ENCODE results near the gene HCRTR1. TPM values are rescaled to one million over a fixed set of nuclear protein-coding genes. Genes with fewer than 3 reads are reported as not detected.

HCRTR1 gene
- total and polyA plus RNA-seq, 7 experiments from 2014 or later, result not detected

DNA sequence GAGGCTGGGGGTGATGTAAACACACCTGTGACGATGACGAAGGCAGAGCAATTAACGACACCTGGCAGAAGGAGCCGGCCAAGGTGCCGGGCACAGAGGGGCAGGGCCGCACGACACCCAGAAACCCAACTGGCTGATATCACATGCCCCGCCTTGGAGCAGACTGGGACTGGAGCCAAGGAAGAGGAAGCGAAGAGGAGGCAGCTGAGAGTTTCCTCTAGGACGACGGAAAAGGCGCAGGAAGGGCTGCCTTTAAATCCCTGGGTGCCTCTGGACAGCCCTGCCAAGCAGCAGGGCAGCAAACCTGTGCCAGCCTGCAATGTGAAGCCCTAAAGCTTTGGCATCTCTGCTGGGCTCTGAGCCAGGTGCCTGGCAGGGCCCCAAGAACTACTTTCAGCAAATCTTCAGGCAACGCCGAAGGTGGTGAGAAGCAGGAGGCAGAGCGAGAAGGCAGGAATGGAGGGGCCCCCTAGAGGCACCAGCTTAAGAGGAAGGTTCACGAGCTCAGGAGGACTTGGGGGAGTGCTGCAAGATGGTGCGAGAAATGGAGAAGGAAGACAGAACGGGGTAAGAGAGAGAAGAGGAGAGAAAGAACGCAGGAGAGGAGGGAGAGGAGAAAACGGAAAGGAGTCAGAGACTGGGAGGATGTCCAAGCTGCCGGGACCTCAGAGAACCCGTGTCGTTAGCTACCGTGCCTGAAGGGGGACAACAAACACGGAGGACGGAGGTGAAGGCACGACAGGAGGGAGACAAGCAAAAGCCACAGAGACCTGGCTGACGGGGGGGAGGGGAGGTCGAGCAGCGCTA, 52.5 kb downstream of the HCRTR1 start:
- H3K9me3 Mint-ChIP-seq, result no peaks in the 10 kb centered on the region
- CTCF ChIA-PET, result interaction anchor here (0.6 to 1.0 kb wide), 3 partner anchors 47 to 396 kb away, joined by 3 to 6 read pairs (median 3); no protein-coding TSS in a partner anchor
- POLR2A ChIA-PET, result interaction anchor here (0.6 kb wide), 1 partner anchor 475 kb away, joined by 4 read pairs; no protein-coding TSS in a partner anchor

DNA sequence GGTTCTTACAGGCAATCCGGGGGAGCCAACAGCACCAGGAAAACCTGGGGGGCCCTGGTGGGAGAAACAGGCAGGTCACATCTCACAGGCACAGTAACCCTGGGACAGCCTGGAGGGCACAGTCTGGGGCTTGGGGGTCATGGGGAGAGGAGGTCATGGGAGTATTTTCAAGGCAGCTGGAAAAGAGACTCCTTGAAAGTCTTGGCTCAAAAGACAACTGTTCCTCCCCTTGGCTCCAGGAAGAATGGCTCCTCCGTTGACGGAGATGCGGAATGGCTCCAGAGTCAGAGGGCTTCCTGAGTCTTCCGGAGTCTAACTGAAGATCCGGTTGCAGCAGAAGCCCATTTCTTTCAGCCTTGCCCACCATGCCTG, 53.1 kb downstream of the HCRTR1 start:
- ChIA-PET POLR2A (no interaction called here), CTCF (interaction anchor here (0.6 to 1.0 kb wide), 3 partner anchors 46 to 395 kb away, joined by 3 to 6 read pairs (median 3); no protein-coding TSS in a partner anchor)
- DNase-seq (no peak), ATAC-seq (no peak)
- H3K4me1 Mint-ChIP-seq, result peaks cover 6 to 17% (median 13%) of the 10 kb centered on the region in 7 donors
- Histone ChIP-seq H3K27ac (ENCODE audit: low read depth, low read length) (no peak overlapping the region), H3K4me3 (ENCODE audit: low read length) (peak overlapping the region; percentile 18), H3K27me3 (ENCODE audit: control insufficient read depth in 2 of 2, insufficient read depth in 2 of 2, low read length in 2 of 2) (peaks cover 0 to 4% of the 10 kb centered on the region in 2 donors), H3K36me3 (ENCODE audit: control insufficient read depth in 2 of 3, insufficient read depth in 3 of 3, low read length in 3 of 3) (no peaks in the 10 kb centered on the region), H3K9me3 (ENCODE audit: control insufficient read depth in 2 of 3, low read length in 3 of 3) (no peaks in the 10 kb centered on the region), H3K4me1 (ENCODE audit: control insufficient read depth in 2 of 2, insufficient read depth in 2 of 2, low read length in 2 of 2) (peaks cover 2 to 4% of the 10 kb centered on the region in 2 donors)
- no peaks in the 10 kb centered on the region for H3K36me3 Mint-ChIP-seq
- H3K9me3 Mint-ChIP-seq, result no peaks in the 10 kb centered on the region
- peak overlapping the region in 1 of 9 donors; percentile 32 for H3K27ac Mint-ChIP-seq
- peaks cover 7 to 28% (median 16%) of the 10 kb centered on the region in 5 donors for H3K27me3 Mint-ChIP-seq
- intact Hi-C loops (cut with micrococcal nuclease), result no loop called here
- peak overlapping the region in 7 of 10 donors; percentile 1 to 84 (median 77) for H3K4me3 Mint-ChIP-seq

More for the DNA sequence above, 52.5 kb downstream of the HCRTR1 start:
- peak overlapping the region; percentile 18 for H3K4me3 ChIP-seq (ENCODE audit: low read length)
- no peaks in the 10 kb centered on the region for H3K9me3 ChIP-seq (ENCODE audit: control insufficient read depth in 2 of 3, low read length in 3 of 3)
- H3K4me3 Mint-ChIP-seq, result peak overlapping the region; percentile 13 to 86 (median 76)
- peaks cover 6 to 17% (median 13%) of the 10 kb centered on the region in 7 donors for H3K4me1 Mint-ChIP-seq
- H3K27me3 Mint-ChIP-seq, result peaks cover 7 to 28% (median 16%) of the 10 kb centered on the region in 5 donors
- no peaks in the 10 kb centered on the region for H3K36me3 ChIP-seq (ENCODE audit: control insufficient read depth in 2 of 3, insufficient read depth in 3 of 3, low read length in 3 of 3)
- peak overlapping the region in 2 of 9 donors; percentile 43 to 71 for H3K27ac Mint-ChIP-seq
- H3K27me3 ChIP-seq (ENCODE audit: control insufficient read depth in 2 of 2, insufficient read depth in 2 of 2, low read length in 2 of 2), result peaks cover 0 to 4% of the 10 kb centered on the region in 2 donors
- DNase-seq (peak in 7 of 9 donors; percentile 40 to 54 (median 50)), ATAC-seq (peak; percentile 78)
- intact Hi-C loops (cut with micrococcal nuclease), result no loop called here
- no peak overlapping the region for H3K27ac ChIP-seq (ENCODE audit: low read depth, low read length)
- peaks cover 2 to 4% of the 10 kb centered on the region in 2 donors for H3K4me1 ChIP-seq (ENCODE audit: control insufficient read depth in 2 of 2, insufficient read depth in 2 of 2, low read length in 2 of 2)
- no peaks in the 10 kb centered on the region for H3K36me3 Mint-ChIP-seq

- Mint-ChIP-seq H3K27ac (no peak overlapping the region), H3K4me3 (peak overlapping the region in 5 of 10 donors; percentile 3 to 84 (median 60)), H3K36me3 (no peaks in the 10 kb centered on the region), H3K27me3 (peaks cover 7 to 28% (median 16%) of the 10 kb centered on the region in 5 donors), H3K9me3 (no peaks in the 10 kb centered on the region), H3K4me1 (peaks cover 6 to 17% (median 13%) of the 10 kb centered on the region in 7 donors)
- ATAC-seq (no peak), DNase-seq (no peak)
- POLR2A ChIA-PET, result no interaction called here
- H3K9me3 ChIP-seq (ENCODE audit: control insufficient read depth in 2 of 3, low read length in 3 of 3), result no peaks in the 10 kb centered on the region
- H3K27ac ChIP-seq (ENCODE audit: low read depth, low read length), result no peak overlapping the region
- H3K27me3 ChIP-seq (ENCODE audit: control insufficient read depth in 2 of 2, insufficient read depth in 2 of 2, low read length in 2 of 2), result peaks cover 0 to 4% of the 10 kb centered on the region in 2 donors
- H3K36me3 ChIP-seq (ENCODE audit: control insufficient read depth in 2 of 3, insufficient read depth in 3 of 3, low read length in 3 of 3), result no peaks in the 10 kb centered on the region
- CTCF ChIA-PET, result no interaction called here
- intact Hi-C loops (cut with micrococcal nuclease), result no loop called here
- H3K4me3 ChIP-seq (ENCODE audit: low read length), result no peak overlapping the region
- peaks cover 2 to 4% of the 10 kb centered on the region in 2 donors for H3K4me1 ChIP-seq (ENCODE audit: control insufficient read depth in 2 of 2, insufficient read depth in 2 of 2, low read length in 2 of 2)
Measured at GRCh38 chr1:31671147-31671546, 53.7 kb downstream of the HCRTR1 start.

GRCh38 chr1:31671561-31672201, 54.2 kb downstream of the HCRTR1 start:
- no peaks in the 10 kb centered on the region for H3K36me3 ChIP-seq (ENCODE audit: control insufficient read depth in 2 of 3, insufficient read depth in 3 of 3, low read length in 3 of 3)
- H3K4me1 ChIP-seq (ENCODE audit: control insufficient read depth in 2 of 2, insufficient read depth in 2 of 2, low read length in 2 of 2), result peaks cover 2 to 4% of the 10 kb centered on the region in 2 donors
- no peak for DNase-seq
- H3K27ac Mint-ChIP-seq, result peak overlapping the region in 1 of 9 donors; percentile 26
- H3K36me3 Mint-ChIP-seq, result no peaks in the 10 kb centered on the region
- no peak for ATAC-seq
- CTCF ChIA-PET, result no interaction called here
- intact Hi-C loops (cut with micrococcal nuclease), result no loop called here
- no peaks in the 10 kb centered on the region for H3K9me3 ChIP-seq (ENCODE audit: control insufficient read depth in 2 of 3, low read length in 3 of 3)
- H3K9me3 Mint-ChIP-seq, result no peaks in the 10 kb centered on the region
- H3K4me1 Mint-ChIP-seq, result peaks cover 6 to 17% (median 13%) of the 10 kb centered on the region in 7 donors
- peaks cover 7 to 27% (median 16%) of the 10 kb centered on the region in 5 donors for H3K27me3 Mint-ChIP-seq
- H3K4me3 ChIP-seq (ENCODE audit: low read length), result no peak overlapping the region
- peaks cover 0 to 4% of the 10 kb centered on the region in 2 donors for H3K27me3 ChIP-seq (ENCODE audit: control insufficient read depth in 2 of 2, insufficient read depth in 2 of 2, low read length in 2 of 2)
- H3K4me3 Mint-ChIP-seq, result no peak overlapping the region
- POLR2A ChIA-PET, result no interaction called here
- H3K27ac ChIP-seq (ENCODE audit: low read depth, low read length), result no peak overlapping the region

GRCh38 chr1:31672986-31673385, 55.5 kb downstream of the HCRTR1 start:
- ChIA-PET POLR2A (no interaction called here), CTCF (interaction anchor here (0.6 kb wide), 1 partner anchor 242 kb away, joined by 3 read pairs; no protein-coding TSS in a partner anchor)
- peaks cover 2 to 4% of the 10 kb centered on the region in 2 donors for H3K4me1 ChIP-seq (ENCODE audit: control insufficient read depth in 2 of 2, insufficient read depth in 2 of 2, low read length in 2 of 2)
- intact Hi-C loops (cut with micrococcal nuclease), result no loop called here
- DNase-seq (no peak), ATAC-seq (no peak)
- H3K27ac ChIP-seq (ENCODE audit: low read depth, low read length), result no peak overlapping the region
- H3K27me3 ChIP-seq (ENCODE audit: control insufficient read depth in 2 of 2, insufficient read depth in 2 of 2, low read length in 2 of 2), result peaks cover 0 to 4% of the 10 kb centered on the region in 2 donors
- H3K9me3 Mint-ChIP-seq, result no peaks in the 10 kb centered on the region
- no peaks in the 10 kb centered on the region for H3K9me3 ChIP-seq (ENCODE audit: control insufficient read depth in 2 of 3, low read length in 3 of 3)
- peaks cover 6 to 17% (median 13%) of the 10 kb centered on the region in 7 donors for H3K4me1 Mint-ChIP-seq
- no peak overlapping the region for H3K4me3 ChIP-seq (ENCODE audit: low read length)
- H3K27me3 Mint-ChIP-seq, result peaks cover 7 to 28% (median 16%) of the 10 kb centered on the region in 5 donors
- H3K4me3 Mint-ChIP-seq, result no peak overlapping the region
- H3K36me3 Mint-ChIP-seq, result no peaks in the 10 kb centered on the region
- no peak overlapping the region for H3K27ac Mint-ChIP-seq
- no peaks in the 10 kb centered on the region for H3K36me3 ChIP-seq (ENCODE audit: control insufficient read depth in 2 of 3, insufficient read depth in 3 of 3, low read length in 3 of 3)

DNA sequence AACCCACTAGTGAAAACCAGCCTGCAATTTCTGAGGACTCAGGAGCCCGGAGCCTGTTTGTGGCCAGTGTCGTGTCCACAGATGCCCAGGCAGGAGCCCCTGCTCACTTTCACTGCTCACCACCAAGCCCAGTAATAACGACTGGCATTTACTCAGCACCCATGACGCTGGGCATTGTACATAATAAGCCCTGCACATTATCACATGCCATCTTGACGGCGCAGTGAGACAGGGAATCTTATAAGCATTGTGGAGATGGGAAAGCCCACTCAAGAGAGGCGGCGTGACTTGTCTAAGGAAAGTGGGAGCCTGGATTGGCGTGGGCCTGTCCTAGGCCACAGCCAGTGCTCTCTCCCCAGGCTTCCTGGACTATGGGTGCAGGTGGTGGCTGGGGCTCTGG, 55.9 kb downstream of the HCRTR1 start:
- H3K4me3 ChIP-seq (ENCODE audit: low read length), result no peak overlapping the region
- intact Hi-C loops (cut with micrococcal nuclease), result no loop called here
- no peak overlapping the region for H3K4me3 Mint-ChIP-seq
- no peak overlapping the region for H3K27ac ChIP-seq (ENCODE audit: low read depth, low read length)
- ChIA-PET POLR2A (no interaction called here), CTCF (interaction anchor here (0.6 kb wide), 1 partner anchor 242 kb away, joined by 3 read pairs; no protein-coding TSS in a partner anchor)
- peaks cover 0 to 4% of the 10 kb centered on the region in 2 donors for H3K27me3 ChIP-seq (ENCODE audit: control insufficient read depth in 2 of 2, insufficient read depth in 2 of 2, low read length in 2 of 2)
- H3K36me3 Mint-ChIP-seq, result no peaks in the 10 kb centered on the region
- no peaks in the 10 kb centered on the region for H3K9me3 ChIP-seq (ENCODE audit: control insufficient read depth in 2 of 3, low read length in 3 of 3)
- H3K36me3 ChIP-seq (ENCODE audit: control insufficient read depth in 2 of 3, insufficient read depth in 3 of 3, low read length in 3 of 3), result no peaks in the 10 kb centered on the region
- peaks cover 2 to 4% of the 10 kb centered on the region in 2 donors for H3K4me1 ChIP-seq (ENCODE audit: control insufficient read depth in 2 of 2, insufficient read depth in 2 of 2, low read length in 2 of 2)
- peaks cover 6 to 17% (median 13%) of the 10 kb centered on the region in 7 donors for H3K4me1 Mint-ChIP-seq
- no peak overlapping the region for H3K27ac Mint-ChIP-seq
- H3K9me3 Mint-ChIP-seq, result no peaks in the 10 kb centered on the region
- H3K27me3 Mint-ChIP-seq, result peaks cover 7 to 28% (median 16%) of the 10 kb centered on the region in 5 donors
- DNase-seq (no peak), ATAC-seq (no peak)
